Measurements from ENCODE around the gene XXYLT1. TPM values are rescaled to one million over a fixed set of nuclear protein-coding genes. Genes with fewer than 3 reads are reported as not detected.

XXYLT1 gene
- total RNA-seq, 3 donors from 2014 or later: 10.0 to 10.7 (median 10.2) TPM

- H3K9me3 ChIP-seq: no peaks in the 10 kb centered on the region
- H3K36me3 ChIP-seq (ENCODE audit: low read depth): no peaks in the 10 kb centered on the region
- no peak overlapping the region for H3K4me3 ChIP-seq
- ATAC-seq: no peak
- no peak for DNase-seq
- intact Hi-C loops (cut with DNase I, micrococcal nuclease): no loop called here
- H3K4me1 ChIP-seq (ENCODE audit: low read depth): no peaks in the 10 kb centered on the region
- no peak for TF ChIP-seq CTCF (IDR thresholded peaks at IDR 0.05)
These were observed 147.7 kb downstream of the XXYLT1 start for GRCh38 chr3:195123281-195123691.

GRCh38 chr3:195122261-195122660 lies 148.7 kb downstream of the XXYLT1 start:
- Histone ChIP-seq H3K4me1 (ENCODE audit: low read depth) (no peaks in the 10 kb centered on the region), H3K36me3 (ENCODE audit: low read depth) (no peaks in the 10 kb centered on the region), H3K4me3 (no peak overlapping the region), H3K9me3 (no peaks in the 10 kb centered on the region)
- ATAC-seq: no peak
- intact Hi-C loops (cut with DNase I, micrococcal nuclease): no loop called here
- no peak for TF ChIP-seq CTCF (IDR thresholded peaks at IDR 0.05)
- no peak for DNase-seq

GRCh38 chr3:195120267-195120601 lies 150.7 kb downstream of the XXYLT1 start:
- no peak for TF ChIP-seq CTCF (IDR thresholded peaks at IDR 0.05)
- Histone ChIP-seq H3K4me1 (ENCODE audit: low read depth) (no peaks in the 10 kb centered on the region), H3K9me3 (no peaks in the 10 kb centered on the region), H3K36me3 (ENCODE audit: low read depth) (no peaks in the 10 kb centered on the region), H3K4me3 (no peak overlapping the region)
- intact Hi-C loops (cut with DNase I, micrococcal nuclease): no loop called here
- DNase-seq (no peak), ATAC-seq (no peak)

GRCh38 chr3:195119461-195120266 lies 151.3 kb downstream of the XXYLT1 start:
- Histone ChIP-seq H3K4me3 (no peak overlapping the region), H3K4me1 (ENCODE audit: low read depth) (no peaks in the 10 kb centered on the region), H3K36me3 (ENCODE audit: low read depth) (no peaks in the 10 kb centered on the region), H3K9me3 (no peaks in the 10 kb centered on the region)
- intact Hi-C loops (cut with DNase I, micrococcal nuclease): no loop called here
- ATAC-seq (no peak), DNase-seq (no peak)
- TF ChIP-seq CTCF (IDR thresholded peaks at IDR 0.05): no peak

- DNase-seq: no peak
- ATAC-seq: no peak
- Histone ChIP-seq H3K4me1 (ENCODE audit: low read depth) (no peaks in the 10 kb centered on the region), H3K9me3 (no peaks in the 10 kb centered on the region), H3K36me3 (ENCODE audit: low read depth) (no peaks in the 10 kb centered on the region), H3K4me3 (no peak overlapping the region)
- intact Hi-C loops (cut with DNase I, micrococcal nuclease): no loop called here
- no peak for TF ChIP-seq CTCF (IDR thresholded peaks at IDR 0.05)
These were observed 152.3 kb downstream of the XXYLT1 start for GRCh38 chr3:195118671-195119070.
